GM12878 (cell line): Measurements from ENCODE around the gene HLA-A. TPM values are rescaled to one million over a fixed set of nuclear protein-coding genes. Genes with fewer than 3 reads are reported as not detected.

Source experiments
- ATAC-seq: fragments of 200-7000 bp; cut with Tn5 transposase; 3 replicates; pipeline ENCODE4 v1.9.1; 2020; ENCODE audit warnings: mild to moderate bottlenecking, moderate library complexity
- BruUV-seq: library from RNA; stranded (reverse); fragments of 400-500 nt; replicated peaks from 2 replicates; lab custom pipeline; 2021; lab: Mats Ljungman, UMichigan
- CTCF ChIA-PET: fragments of 300-600 bp; sonication (Branson Sonifier 250); formaldehyde crosslinking; extraction: SDS; loops from one replicate; lab custom pipeline; 2021; ENCODE audit warnings: inconsistent platforms; lab: Yijun Ruan, JAX
- POLR2A ChIA-PET: fragments of 350-600 bp; formaldehyde crosslinking; extraction: SDS; loops from one replicate; lab custom pipeline; 2021; ENCODE audit warnings: inconsistent platforms; lab: Charles Lee
- RAD21 ChIA-PET: fragments of 300-600 bp; sonication (Branson Sonifier 250); formaldehyde crosslinking; loops from one replicate; lab custom pipeline; 2023; ENCODE audit warnings: antibody characterized with exemption; ENCODE audit not compliant: unreplicated experiment; lab: Charles Lee
- SMC1A ChIA-PET: fragments of 300-600 bp; sonication (Branson Sonifier 250); formaldehyde crosslinking; loops from one replicate; lab custom pipeline; 2023; ENCODE audit not compliant: unreplicated experiment, uncharacterized antibody; lab: Charles Lee
- DNase-seq: peaks from one replicate; pipeline ENCODE4 v3.0.0-alpha.2; 2011; ENCODE audit warnings: low read depth, low spot score
- FAIRE-seq: peaks from 3 replicates; lab custom pipeline; 2011; peaks lifted over from hg19 to GRCh38; lab: Jason Lieb, UNC
- H2AFZ ChIP-seq: 2 replicates; pipeline ENCODE4 v1.6.0; 2011; ENCODE audit warnings: low read depth, low read length, control low read depth; ENCODE audit not compliant: control insufficient read depth
- H3K27ac ChIP-seq: 2 replicates; pipeline ENCODE4 v1.5.1; 2011; ENCODE audit warnings: control low read depth; ENCODE audit not compliant: control insufficient read depth, insufficient read depth
- H3K27me3 ChIP-seq, 2 experiments: replicated peaks in 1 of 2; 2 replicates each; pipeline versions ENCODE4 v1.6.0 to v1.6.1; 2011; ENCODE audit warnings: low read length in 1 of 2; ENCODE audit not compliant: control insufficient read depth in 2 of 2, insufficient read depth in 2 of 2
- H3K36me3 ChIP-seq, 2 experiments: 2 replicates each; pipeline ENCODE4 v1.5.1; 2011; ENCODE audit warnings: low read length in 1 of 2; ENCODE audit not compliant: control insufficient read depth in 2 of 2, insufficient read depth in 2 of 2
- H3K4me1 ChIP-seq: 2 replicates; pipeline ENCODE4 v1.6.1; 2011; ENCODE audit warnings: mild to moderate bottlenecking, low read length, moderate library complexity, mixed read lengths; ENCODE audit not compliant: control insufficient read depth, insufficient read depth
- H3K4me2 ChIP-seq: 2 replicates; pipeline ENCODE4 v1.6.0; 2011; ENCODE audit warnings: control low read depth; ENCODE audit not compliant: control insufficient read depth, insufficient read depth
- H3K4me3 ChIP-seq: fragments of 200-600 bp; sonication (generic); 2 replicates; pipeline ENCODE4 v1.5.1; 2016
- H3K79me2 ChIP-seq: 2 replicates; pipeline ENCODE4 v1.6.0; 2011; ENCODE audit warnings: low read length; ENCODE audit not compliant: control insufficient read depth, insufficient read depth
- H3K9ac ChIP-seq: 2 replicates; pipeline ENCODE4 v1.8.0; 2011; ENCODE audit warnings: low read length, control low read depth, mixed read lengths; ENCODE audit not compliant: control insufficient read depth, insufficient read depth
- H3K9me3 ChIP-seq: replicated peaks from 3 replicates; pipeline ENCODE4 v1.5.1; 2011; ENCODE audit warnings: mild to moderate bottlenecking, low read length; ENCODE audit not compliant: control insufficient read depth, insufficient read depth
- H4K20me1 ChIP-seq: 2 replicates; pipeline ENCODE4 v1.6.0; 2011; ENCODE audit not compliant: control insufficient read depth, insufficient read depth
- GABPA ChIP-seq: IDR thresholded peaks from 2 replicates; pipeline ENCODE4 v1.6.1; 2014; ENCODE audit warnings: antibody characterized with exemption, low read depth, mild to moderate bottlenecking, inconsistent platforms
- NFYB ChIP-seq: IDR thresholded peaks from 2 replicates; pipeline ENCODE4 v1.6.1; 2011; ENCODE audit warnings: low read depth, mild to moderate bottlenecking, low read length, improper control_type of control experiment, moderate library complexity; ENCODE audit not compliant: insufficient read depth
- POLR2AphosphoS2 ChIP-seq: IDR thresholded peaks from 2 replicates; pipeline ENCODE4 v1.6.1; 2011; ENCODE audit warnings: low read depth, mild to moderate bottlenecking, low read length, improper control_type of control experiment, moderate library complexity
- SMARCA5 ChIP-seq: fragments of 450-650 bp; IDR thresholded peaks from 2 replicates; pipeline ENCODE4 v1.6.1; 2017; ENCODE audit warnings: mild to moderate bottlenecking
- TCF12 ChIP-seq: IDR thresholded peaks from 2 replicates; pipeline ENCODE4 v1.6.1; 2011; ENCODE audit warnings: low read depth, mild to moderate bottlenecking, low read length
- ZNF24 ChIP-seq: fragments of 450-650 bp; IDR thresholded peaks from 2 replicates; pipeline ENCODE4 v1.6.1; 2017; ENCODE audit warnings: antibody characterized with exemption, mild to moderate bottlenecking
- ZNF622 ChIP-seq: fragments of 450-650 bp; IDR thresholded peaks from 2 replicates; pipeline ENCODE4 v1.6.1; 2017; ENCODE audit warnings: mild to moderate bottlenecking, inconsistent platforms
- WGBS: methylation state at CpG from one replicate; pipeline ENCODE4 v1.1.6; 2016; ENCODE audit warnings: low lambda C conversion rate; ENCODE audit not compliant: insufficient replicate concordance, insufficient coverage; ENCODE audit errors: missing lambda C conversion rate; 5-methylcytosine and 5-hydroxymethylcytosine counted together
- in situ Hi-C: fragments of 300-500 bp; cut with MboI; formaldehyde crosslinking; loops from 9 replicates; pipeline ENCODE4 v1.14.3; 2018; ENCODE audit warnings: mixed read lengths
- intact Hi-C: fragments of 100-400 bp; cut with micrococcal nuclease; formaldehyde crosslinking; loops from one replicate; pipeline ENCODE4 v1.14.2; 2022; ENCODE audit not compliant: unreplicated experiment
- polyA plus RNA-seq, 11 experiments: library from polyadenylated mRNA; depleted of rRNA in 4 of 11; unstranded in 6 of 11; stranded (reverse) in 5 of 11; fragments of >200 nt; fragmentation: Nextera tagmentation in 4 of 11; fragmentation: Illumina TruSeq in 1 of 11; extraction: Ambion mirVana in 4 of 11; extraction: Trizol in 1 of 11; gene quantifications; 1 replicate in 1 of 11; 2 replicates in 10 of 11; pipeline versions ENCODE4 v1.2.1 to v1.2.3, GENCODE V29; 2011 to 2016; ENCODE audit warnings: inconsistent platforms in 2 of 11, missing spikeins in 2 of 11, low read depth in 1 of 11
- total RNA-seq, 4 experiments: library from RNA; depleted of rRNA in 3 of 4; stranded (reverse); fragments of >200 nt in 3 of 4; fragmentation: Illumina TruSeq in 1 of 4; extraction: Trizol in 1 of 4; gene quantifications; 2 replicates each; pipeline versions ENCODE4 v1.2.1 to v1.2.3, GENCODE V29; 2013 to 2021

HLA-A gene
- total and polyA plus RNA-seq, 10 of the 15 experiments (the other 5 are each of a cell fraction or from before 2014, with no cell fraction given) = 129 to 1,155 (median 749) TPM

DNA sequence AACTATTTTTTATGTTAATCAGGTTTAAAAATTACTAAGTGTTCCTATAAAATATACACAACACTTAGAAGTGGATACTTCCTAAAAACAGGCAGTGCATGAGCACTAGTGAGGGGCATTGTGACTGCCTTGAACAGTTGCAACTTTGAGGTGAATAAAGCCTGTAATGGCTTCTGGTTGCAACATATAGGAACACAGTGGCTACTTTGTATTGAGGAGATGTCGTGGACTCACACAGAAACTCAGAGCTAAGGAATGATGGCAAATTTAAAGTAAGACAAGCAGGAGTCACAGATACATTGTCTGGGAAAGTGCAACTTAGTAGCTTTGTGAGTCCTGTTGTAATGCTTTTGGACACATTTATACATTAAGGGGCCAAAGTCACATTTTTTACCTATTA, 861 bp upstream of the HLA-A start:
- ChIA-PET CTCF (interaction anchor here (0.8 to 1.2 kb wide), 5 partner anchors 12 to 92 kb away, joined by 3 to 12 read pairs (median 3); no protein-coding TSS in a partner anchor), RAD21 (interaction anchor here (0.8 to 1.6 kb wide), 6 partner anchors 23 to 90 kb away, joined by 3 to 8 read pairs (median 4); no protein-coding TSS in a partner anchor), POLR2A (interaction anchor here (0.6 to 2.7 kb wide), 8 partner anchors 13 to 673 kb away, joined by 3 to 27 read pairs (median 4); no protein-coding TSS in a partner anchor), SMC1A (interaction anchor here (1.1 to 4.7 kb wide), 5 partner anchors 16 to 119 kb away, joined by 3 to 38 read pairs (median 5); no protein-coding TSS in a partner anchor)
- H3K79me2 ChIP-seq = peaks cover 40% of the 10 kb centered on the region
- FAIRE-seq (peak; percentile 61), ATAC-seq (peak; percentile 6; the same call in 2 of the 3 replicates), DNase-seq (no peak)
- H3K9ac ChIP-seq = peak overlapping the region; percentile 88
- TF ChIP-seq ZNF622 = no peak
- 0 out of 2 replicates have a peak, but pooled peaks have one; percentile 18 for TF ChIP-seq SMARCA5
- no peak for TF ChIP-seq ZNF24
- no peak for TF ChIP-seq POLR2AphosphoS2
- TF ChIP-seq TCF12 = no peak
- no peak for TF ChIP-seq GABPA
- TF ChIP-seq NFYB = no peak
- peak overlapping the region; percentile 73 for H3K4me3 ChIP-seq
- BruUV-seq = no TSS peak
- H2AFZ ChIP-seq = peak overlapping the region; percentile 22
- H3K4me2 ChIP-seq = peak overlapping the region; percentile 89
- no peaks in the 10 kb centered on the region for H3K4me1 ChIP-seq
- intact Hi-C loops = loop anchor here (1.0 to 10.0 kb wide), 2 partner anchors 54 to 217 kb away; partner anchors contain the start of gene HLA-F
- H3K36me3 ChIP-seq = peaks cover 0 to 16% of the 10 kb centered on the region in 2 experiments
- no peaks in the 10 kb centered on the region; the same call in 1 of the 2 replicates for H4K20me1 ChIP-seq
- in situ Hi-C loops = no loop called here
- WGBS = 0% methylated on average over 1 of the region's 1 CpG
- H3K27me3 ChIP-seq = no peaks in the 10 kb centered on the region
- no peaks in the 10 kb centered on the region for H3K9me3 ChIP-seq
- H3K27ac ChIP-seq = peak overlapping the region; percentile 99
